AG09309 (cell line): ENCODE data around the gene CDC42BPB.

Experiments
- DNase-seq: peaks from one replicate; pipeline ENCODE4 v3.0.0-alpha.2; 2010; ENCODE audit warnings: low read depth
- H3K4me3 ChIP-seq: 2 replicates; pipeline ENCODE4 v1.5.1; 2011; ENCODE audit warnings: mild to moderate bottlenecking, low read depth, low read length, moderate library complexity; ENCODE audit not compliant: control insufficient read depth
- TF ChIP-seq, protein P1 (sequence below): IDR thresholded peaks from 2 replicates; pipeline ENCODE4 v1.5.1; 2011; ENCODE audit warnings: mild to moderate bottlenecking, low read depth, low read length, inconsistent platforms; ENCODE audit not compliant: insufficient read depth, control insufficient read depth; ENCODE audit errors: missing control alignments

Gene CDC42BPB

GRCh38 chr14:102971314-102971713 lies 86.0 kb downstream of the CDC42BPB start:
- no peak for DNase-seq
- no peak overlapping the region for H3K4me3 ChIP-seq
- TF ChIP-seq, protein P1, sequence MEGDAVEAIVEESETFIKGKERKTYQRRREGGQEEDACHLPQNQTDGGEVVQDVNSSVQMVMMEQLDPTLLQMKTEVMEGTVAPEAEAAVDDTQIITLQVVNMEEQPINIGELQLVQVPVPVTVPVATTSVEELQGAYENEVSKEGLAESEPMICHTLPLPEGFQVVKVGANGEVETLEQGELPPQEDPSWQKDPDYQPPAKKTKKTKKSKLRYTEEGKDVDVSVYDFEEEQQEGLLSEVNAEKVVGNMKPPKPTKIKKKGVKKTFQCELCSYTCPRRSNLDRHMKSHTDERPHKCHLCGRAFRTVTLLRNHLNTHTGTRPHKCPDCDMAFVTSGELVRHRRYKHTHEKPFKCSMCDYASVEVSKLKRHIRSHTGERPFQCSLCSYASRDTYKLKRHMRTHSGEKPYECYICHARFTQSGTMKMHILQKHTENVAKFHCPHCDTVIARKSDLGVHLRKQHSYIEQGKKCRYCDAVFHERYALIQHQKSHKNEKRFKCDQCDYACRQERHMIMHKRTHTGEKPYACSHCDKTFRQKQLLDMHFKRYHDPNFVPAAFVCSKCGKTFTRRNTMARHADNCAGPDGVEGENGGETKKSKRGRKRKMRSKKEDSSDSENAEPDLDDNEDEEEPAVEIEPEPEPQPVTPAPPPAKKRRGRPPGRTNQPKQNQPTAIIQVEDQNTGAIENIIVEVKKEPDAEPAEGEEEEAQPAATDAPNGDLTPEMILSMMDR, result no peak

DNA sequence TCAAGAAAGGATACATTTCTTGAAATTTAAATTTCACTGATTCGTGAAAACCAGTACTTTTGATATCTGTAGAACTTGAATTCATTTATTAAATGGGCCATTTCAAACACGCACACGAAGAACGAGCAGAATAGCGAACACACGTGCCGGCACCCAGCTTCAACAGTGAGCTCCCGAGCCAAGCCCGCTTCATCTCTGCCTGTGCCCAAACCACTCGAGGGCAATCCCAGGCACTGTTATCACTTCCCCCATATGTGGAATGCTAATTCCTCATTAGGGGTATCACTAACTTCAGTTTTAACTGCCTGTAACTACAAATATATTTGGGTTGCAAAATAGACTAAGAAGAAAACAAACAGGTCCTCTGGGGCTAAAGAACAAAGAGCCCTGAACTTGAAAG lies 86.9 kb downstream of the CDC42BPB start:
- DNase-seq, result no peak
- TF ChIP-seq, protein P1, result no peak
- H3K4me3 ChIP-seq, result no peak overlapping the region

DNA sequence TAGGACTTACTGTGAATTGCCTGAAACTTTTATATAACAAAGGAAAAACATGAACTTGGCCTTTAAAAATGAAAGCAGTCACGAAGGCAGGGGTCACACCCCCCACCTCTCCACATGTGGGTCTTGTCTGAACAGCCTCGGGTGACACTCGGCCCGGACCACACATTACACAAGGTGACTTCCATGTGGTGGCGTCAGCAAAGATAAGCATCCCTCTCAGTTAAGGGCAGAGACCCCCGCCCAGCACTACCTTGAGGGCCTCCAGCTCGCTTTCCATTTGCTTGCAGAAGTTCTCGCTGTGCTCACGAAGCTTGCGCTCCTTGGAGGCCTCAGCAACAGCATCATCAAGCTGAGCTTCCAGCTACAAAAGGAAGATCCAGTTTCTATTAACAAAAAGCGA lies 87.4 kb downstream of the CDC42BPB start:
- no peak overlapping the region for H3K4me3 ChIP-seq
- DNase-seq, result no peak
- TF ChIP-seq, protein P1, result no peak

GRCh38 chr14:102969060-102969791 lies 88.1 kb downstream of the CDC42BPB start:
- H3K4me3 ChIP-seq, result no peak overlapping the region
- TF ChIP-seq, protein P1, result no peak
- no peak for DNase-seq

GRCh38 chr14:102968306-102968705 lies 89.0 kb downstream of the CDC42BPB start:
- no peak for DNase-seq
- TF ChIP-seq, protein P1, result no peak

GRCh38 chr14:102967506-102967795 lies 89.9 kb downstream of the CDC42BPB start:
- H3K4me3 ChIP-seq, result no peak overlapping the region
- DNase-seq, result no peak
- TF ChIP-seq, protein P1, result no peak

More at GRCh38 chr14:102968306-102968705, 89.0 kb downstream of the CDC42BPB start:
- no peak overlapping the region for H3K4me3 ChIP-seq

DNA sequence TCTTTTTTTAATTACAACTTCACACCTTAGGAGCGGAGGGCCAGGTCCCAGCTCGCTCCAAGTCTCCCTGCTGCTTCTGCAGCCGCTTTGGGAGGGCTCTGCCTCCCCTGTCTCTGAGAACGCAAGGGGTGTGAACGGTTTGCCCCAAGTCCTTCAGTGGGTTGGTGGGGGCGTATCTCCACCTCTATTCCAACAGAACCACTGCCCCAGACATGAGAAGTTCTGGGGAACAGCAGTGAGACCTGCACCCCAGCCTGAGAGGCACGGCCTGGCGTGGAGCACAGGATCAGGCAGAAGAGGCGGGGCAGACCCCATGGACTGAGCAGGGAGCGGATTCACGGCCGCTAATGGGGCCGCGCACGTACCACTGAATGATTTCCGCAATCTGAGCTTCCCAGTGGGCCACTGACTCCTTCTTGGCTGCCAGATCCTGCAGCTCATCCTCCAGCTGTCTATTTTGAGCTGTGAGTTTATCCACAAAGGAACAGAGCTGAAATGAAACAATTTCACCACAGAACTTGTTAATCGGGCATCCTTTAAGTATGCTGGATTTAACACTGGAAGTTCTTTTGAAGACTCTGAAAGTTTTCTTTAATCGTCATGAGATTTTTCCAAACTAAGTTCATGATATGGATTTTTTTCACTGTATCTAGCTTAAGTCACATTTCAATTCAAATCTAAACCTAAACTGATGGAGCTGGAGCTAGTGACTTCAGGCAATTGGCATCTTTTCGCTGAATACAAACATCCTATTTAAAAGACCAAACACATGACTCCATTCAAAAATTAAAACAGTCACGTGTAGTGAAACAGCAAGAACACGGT lies 90.5 kb downstream of the CDC42BPB start:
- H3K4me3 ChIP-seq, result no peak overlapping the region
- no peak for DNase-seq
- TF ChIP-seq, protein P1, result no peak
